Right atrium auricular region (tissue), 2 donors: ENCODE measurements around the gene SECISBP2. TPM values are rescaled to one million over a fixed set of nuclear protein-coding genes. Genes with fewer than 3 reads are reported as not detected.
"Not testable (repeated sequence)": the region's sequence is repeated elsewhere in the genome, so short reads cannot be mapped to it uniquely, and the experiment has no call there.

Source experiments
- DNase-seq: peaks from one replicate; pipeline ENCODE4 v3.0.0-alpha.2; 2019; ENCODE audit warnings: low spot score
- H3K27ac ChIP-seq, 2 donors: fragments of 200-600 bp; sonication (generic); 1 replicate in 1 of 2; 2 replicates in 1 of 2; pipeline ENCODE4 v1.5.1; 2016 to 2019
- H3K27me3 ChIP-seq, 2 donors: fragments of 200-600 bp; sonication (generic); one replicate each; pipeline versions ENCODE4 v1.5.1 to v1.6.0; 2017 to 2019
- H3K36me3 ChIP-seq: fragments of 200-600 bp; sonication (generic); one replicate; pipeline ENCODE4 v1.5.1; 2016
- H3K4me1 ChIP-seq, 2 donors: fragments of 200-600 bp; sonication (generic); one replicate each; pipeline versions ENCODE4 v1.5.1 to v1.6.0; 2017 to 2019
- H3K4me3 ChIP-seq, 2 donors: fragments of 200-600 bp; sonication (generic); 1 replicate in 1 of 2; 2 replicates in 1 of 2; pipeline ENCODE4 v1.5.1; 2017 to 2019; ENCODE audit warnings: mild to moderate bottlenecking in 1 of 2, moderate library complexity in 1 of 2
- H3K9me3 ChIP-seq, 2 donors: fragments of 200-600 bp; sonication (generic); one replicate each; pipeline ENCODE4 v1.5.1; 2019
- total RNA-seq, 2 donors: library from RNA; depleted of rRNA; stranded (reverse); fragments of >200 nt; gene quantifications; one replicate each; pipeline ENCODE4 v1.1.0, GENCODE V29; 2016
- TF ChIP-seq, protein P1 (sequence below), 2 donors: fragments of 200-600 bp; sonication (generic); IDR thresholded peaks; one replicate each; pipeline ENCODE4 v1.5.1; 2019; ENCODE audit warnings: antibody characterized with exemption in 2 of 2

SECISBP2 gene
- total RNA-seq, 2 donors from 2014 or later: 15.0 to 19.9 TPM

- no peaks in the 10 kb centered on the region for H3K4me1 ChIP-seq
- DNase-seq: no peak
- H3K9me3 ChIP-seq: no peaks in the 10 kb centered on the region
- TF ChIP-seq, protein P1, sequence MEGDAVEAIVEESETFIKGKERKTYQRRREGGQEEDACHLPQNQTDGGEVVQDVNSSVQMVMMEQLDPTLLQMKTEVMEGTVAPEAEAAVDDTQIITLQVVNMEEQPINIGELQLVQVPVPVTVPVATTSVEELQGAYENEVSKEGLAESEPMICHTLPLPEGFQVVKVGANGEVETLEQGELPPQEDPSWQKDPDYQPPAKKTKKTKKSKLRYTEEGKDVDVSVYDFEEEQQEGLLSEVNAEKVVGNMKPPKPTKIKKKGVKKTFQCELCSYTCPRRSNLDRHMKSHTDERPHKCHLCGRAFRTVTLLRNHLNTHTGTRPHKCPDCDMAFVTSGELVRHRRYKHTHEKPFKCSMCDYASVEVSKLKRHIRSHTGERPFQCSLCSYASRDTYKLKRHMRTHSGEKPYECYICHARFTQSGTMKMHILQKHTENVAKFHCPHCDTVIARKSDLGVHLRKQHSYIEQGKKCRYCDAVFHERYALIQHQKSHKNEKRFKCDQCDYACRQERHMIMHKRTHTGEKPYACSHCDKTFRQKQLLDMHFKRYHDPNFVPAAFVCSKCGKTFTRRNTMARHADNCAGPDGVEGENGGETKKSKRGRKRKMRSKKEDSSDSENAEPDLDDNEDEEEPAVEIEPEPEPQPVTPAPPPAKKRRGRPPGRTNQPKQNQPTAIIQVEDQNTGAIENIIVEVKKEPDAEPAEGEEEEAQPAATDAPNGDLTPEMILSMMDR (IDR thresholded peaks at IDR 0.05): no peak
- no peak overlapping the region for H3K27ac ChIP-seq
- peaks cover 79% of the 10 kb centered on the region for H3K36me3 ChIP-seq
- no peaks in the 10 kb centered on the region for H3K27me3 ChIP-seq
- H3K4me3 ChIP-seq: no peak overlapping the region
These were observed 22.0 kb downstream of the SECISBP2 start for GRCh38 chr9:89340332-89340731.

DNA sequence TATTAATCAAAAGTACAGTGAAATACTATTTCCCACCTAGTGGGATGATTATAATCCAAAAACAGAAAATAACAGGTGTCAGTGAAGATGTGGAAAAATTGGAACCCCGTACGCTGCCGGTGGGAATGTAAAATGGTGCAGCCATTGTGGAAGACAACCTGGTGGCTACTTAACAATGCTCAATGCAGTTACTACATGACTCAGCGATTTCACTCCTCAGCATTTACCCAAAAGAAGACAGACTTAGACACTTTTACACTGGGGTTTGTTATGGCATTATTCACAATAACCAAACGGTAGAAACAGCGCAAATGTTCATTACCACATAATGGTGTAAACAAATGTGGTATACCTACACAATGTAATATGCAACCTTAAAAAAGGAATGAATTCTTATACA lies 23.9 kb downstream of the SECISBP2 start:
- Histone ChIP-seq H3K4me1 (no peaks in the 10 kb centered on the region), H3K9me3 (no peaks in the 10 kb centered on the region), H3K4me3 (no peak overlapping the region), H3K27me3 (no peaks in the 10 kb centered on the region), H3K27ac (no peak overlapping the region), H3K36me3 (peaks cover 90% of the 10 kb centered on the region)
- TF ChIP-seq, protein P1 (IDR thresholded peaks at IDR 0.05): no peak
- DNase-seq: no peak

DNA sequence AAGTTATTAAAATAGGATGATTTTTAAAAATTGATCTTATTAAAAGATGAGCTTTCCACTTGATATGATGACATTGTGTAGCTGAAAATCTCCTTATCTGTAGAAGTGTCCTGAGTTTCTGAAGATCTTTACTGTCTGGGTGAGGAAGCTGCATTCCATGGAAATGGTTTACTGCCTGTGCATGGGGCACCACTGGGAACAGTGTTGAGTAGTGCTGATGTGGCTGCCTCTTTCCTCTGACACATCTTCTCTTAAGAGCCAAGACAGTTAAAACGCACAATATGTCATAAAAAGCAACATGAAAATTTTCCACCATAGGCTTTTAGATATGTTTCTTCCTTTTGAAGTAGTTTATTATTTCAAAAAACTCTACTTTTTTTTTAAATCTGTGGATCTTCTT lies 24.6 kb downstream of the SECISBP2 start:
- no peak for DNase-seq
- TF ChIP-seq, protein P1 (IDR thresholded peaks at IDR 0.05): no peak
- Histone ChIP-seq H3K4me1 (no peaks in the 10 kb centered on the region), H3K9me3 (no peaks in the 10 kb centered on the region), H3K27me3 (no peaks in the 10 kb centered on the region), H3K36me3 (peaks cover 92% of the 10 kb centered on the region), H3K27ac (no peak overlapping the region), H3K4me3 (no peak overlapping the region)

DNA sequence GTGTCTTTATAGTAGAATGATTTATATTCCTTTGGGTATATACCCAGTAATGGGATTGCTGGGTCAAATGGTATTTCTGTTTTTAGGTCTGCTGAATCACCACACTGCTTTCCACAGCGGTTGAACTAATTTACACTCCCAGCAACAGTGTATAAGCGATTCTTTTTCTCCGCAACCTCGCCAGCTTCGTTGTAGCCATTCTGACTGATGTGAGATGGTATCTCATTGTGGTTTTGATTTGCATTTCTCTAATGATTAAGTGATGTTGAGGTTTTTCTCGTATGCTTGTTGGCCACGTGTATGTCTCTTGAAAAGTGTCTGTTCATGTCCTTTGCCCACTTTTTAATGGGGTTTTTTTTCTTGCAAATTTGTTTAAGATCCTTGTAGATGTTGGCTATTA lies 25.5 kb downstream of the SECISBP2 start:
- H3K4me3 ChIP-seq, H3K9me3 ChIP-seq, DNase-seq, H3K27me3 ChIP-seq, H3K27ac ChIP-seq, H3K4me1 ChIP-seq: not testable (repeated sequence)
- H3K36me3 ChIP-seq: peaks cover 92% of the 10 kb centered on the region

GRCh38 chr9:89345476-89345875 lies 27.2 kb downstream of the SECISBP2 start:
- Histone ChIP-seq H3K27me3 (no peaks in the 10 kb centered on the region), H3K4me1 (no peaks in the 10 kb centered on the region), H3K27ac (no peak overlapping the region), H3K36me3 (peaks cover 90% of the 10 kb centered on the region), H3K4me3 (no peak overlapping the region), H3K9me3 (no peaks in the 10 kb centered on the region)
- TF ChIP-seq, protein P1 (IDR thresholded peaks at IDR 0.05): no peak
- no peak for DNase-seq

- no peak for DNase-seq
- peaks cover 96% of the 10 kb centered on the region for H3K36me3 ChIP-seq
- no peaks in the 10 kb centered on the region for H3K27me3 ChIP-seq
- no peak overlapping the region for H3K27ac ChIP-seq
- peaks cover 0 to 6% of the 10 kb centered on the region in 2 donors for H3K4me1 ChIP-seq
- TF ChIP-seq, protein P1 (IDR thresholded peaks at IDR 0.05): no peak
- no peaks in the 10 kb centered on the region for H3K9me3 ChIP-seq
- no peak overlapping the region for H3K4me3 ChIP-seq
These were observed 28.4 kb downstream of the SECISBP2 start for GRCh38 chr9:89346696-89347095.
